GM12891 (cell line): Measurements from ENCODE around the gene SPATC1L.

Source experiments
- POLR2A ChIP-seq: IDR thresholded peaks from 2 replicates; pipeline ENCODE4 v1.6.1; 2011; ENCODE audit warnings: low read depth, low read length, control low read depth
- POLR2AphosphoS5 ChIP-seq: IDR thresholded peaks from 2 replicates; pipeline ENCODE4 v1.6.1; 2011; ENCODE audit warnings: low read depth, low read length, control low read depth
- POU2F2 ChIP-seq: IDR thresholded peaks from 2 replicates; pipeline ENCODE4 v1.6.1; 2011; ENCODE audit warnings: low read depth, mild to moderate bottlenecking, control low read depth, low read length, moderate library complexity
- TAF1 ChIP-seq: IDR thresholded peaks from 2 replicates; pipeline ENCODE4 v1.6.1; 2011; ENCODE audit warnings: low read depth, low read length, control low read depth

DNA sequence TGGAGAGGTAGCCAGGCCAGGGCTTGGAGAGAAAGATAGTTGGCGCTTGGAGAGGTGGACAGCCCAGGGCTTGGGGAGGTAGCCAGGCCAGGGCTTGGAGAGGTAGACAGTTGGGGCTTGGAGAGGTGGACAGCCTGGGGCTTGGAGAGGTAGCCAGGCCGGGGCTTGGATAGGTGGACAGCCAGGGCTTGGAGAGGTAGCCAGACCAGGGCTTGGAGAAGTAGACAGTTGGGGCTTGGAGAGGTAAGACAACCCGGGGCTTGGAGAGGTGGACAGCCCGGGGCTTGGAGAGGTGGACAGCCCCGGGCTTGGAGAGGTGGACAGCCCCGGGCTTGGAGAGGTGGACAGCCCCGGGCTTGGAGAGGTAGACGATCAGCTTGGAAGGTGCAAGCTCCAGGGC, 36.6 kb upstream of the SPATC1L start:
- TF ChIP-seq POLR2A, result no peak
- TF ChIP-seq POLR2AphosphoS5, result no peak
- no peak for TF ChIP-seq TAF1
- TF ChIP-seq POU2F2, result no peak
